CD14-positive monocyte (primary cell): ENCODE results near the gene ZNF248. TPM values are rescaled to one million over a fixed set of nuclear protein-coding genes. Genes with fewer than 3 reads are reported as not detected.
"Not testable (repeated sequence)": the region's sequence is repeated elsewhere in the genome, so short reads cannot be mapped to it uniquely, and the experiment has no call there.

ENCODE experiments used
- DNase-seq, 3 donors: peaks; one replicate each; pipeline ENCODE4 v3.0.0-alpha.2; 2011 to 2022
- H2AFZ ChIP-seq: 2 replicates; pipeline ENCODE4 v1.6.0; 2012; ENCODE audit warnings: mild to moderate bottlenecking, low read depth, low read length, inconsistent platforms; ENCODE audit not compliant: insufficient read depth, poor library complexity, severe bottlenecking
- H3K27ac ChIP-seq, 2 donors: 1 replicate in 1 of 2; 2 replicates in 1 of 2; pipeline ENCODE4 v1.5.1; 2012 to 2013; ENCODE audit warnings: low read length in 2 of 2, control low read depth in 1 of 2, inconsistent platforms in 1 of 2, low read depth in 1 of 2, mild to moderate bottlenecking in 1 of 2
- H3K27me3 ChIP-seq, 2 donors: one replicate each; pipeline versions ENCODE4 v1.6.0 to v1.6.1; 2011 to 2013; ENCODE audit warnings: low read length in 2 of 2; ENCODE audit not compliant: control insufficient read depth in 2 of 2, insufficient read depth in 2 of 2
- H3K36me3 ChIP-seq, 2 donors: replicated peaks in 1 of 2; 1 replicate in 1 of 2; 2 replicates in 1 of 2; pipeline versions ENCODE4 v1.5.1 to v1.6.1; 2012 to 2013; ENCODE audit warnings: low read length in 2 of 2, control low read depth in 1 of 2, inconsistent platforms in 1 of 2, mild to moderate bottlenecking in 1 of 2; ENCODE audit not compliant: insufficient read depth in 2 of 2, control insufficient read depth in 1 of 2
- H3K4me1 ChIP-seq, 2 donors: 1 replicate in 1 of 2; 2 replicates in 1 of 2; pipeline versions ENCODE4 v1.5.1 to v1.6.1; 2012 to 2013; ENCODE audit warnings: low read length in 2 of 2, control low read depth in 1 of 2, inconsistent platforms in 1 of 2, mild to moderate bottlenecking in 1 of 2, moderate library complexity in 1 of 2; ENCODE audit not compliant: insufficient read depth in 2 of 2, control insufficient read depth in 1 of 2
- H3K4me2 ChIP-seq: replicated peaks from 2 replicates; pipeline ENCODE3; 2012; ENCODE audit warnings: low read length, moderate library complexity, mild to moderate bottlenecking; ENCODE audit not compliant: poor library complexity, severe bottlenecking; ENCODE audit errors: extremely low read depth
- H3K4me3 ChIP-seq, 3 experiments: fragments of 200-600 bp in 1 of 3; sonication (generic) in 1 of 3; replicated peaks in 1 of 3; 1 replicate in 2 of 3; 2 replicates in 1 of 3; pipeline ENCODE4 v1.5.1; 2011 to 2013; ENCODE audit warnings: low read length in 3 of 3, mild to moderate bottlenecking in 3 of 3, control low read depth in 2 of 3, low read depth in 2 of 3, inconsistent platforms in 1 of 3, moderate library complexity in 1 of 3
- H3K79me2 ChIP-seq: 2 replicates; pipeline ENCODE4 v1.6.0; 2012; ENCODE audit warnings: mild to moderate bottlenecking, control low read depth, inconsistent platforms, low read length, moderate library complexity; ENCODE audit not compliant: insufficient read depth
- H3K9ac ChIP-seq: 2 replicates; pipeline ENCODE4 v1.6.0; 2017; ENCODE audit warnings: low read length, mild to moderate bottlenecking; ENCODE audit not compliant: insufficient read depth, poor library complexity, severe bottlenecking
- H3K9me3 ChIP-seq, 2 donors: replicated peaks in 1 of 2; 1 replicate in 1 of 2; 2 replicates in 1 of 2; pipeline versions ENCODE4 v1.5.1 to v1.6.1; 2012 to 2013; ENCODE audit warnings: low read length in 2 of 2, control low read depth in 1 of 2; ENCODE audit not compliant: control insufficient read depth in 1 of 2, insufficient read depth in 1 of 2
- H4K20me1 ChIP-seq: 2 replicates; pipeline ENCODE4 v1.6.0; 2012; ENCODE audit warnings: mild to moderate bottlenecking, low read length, control low read depth, moderate library complexity; ENCODE audit not compliant: insufficient read depth
- H3K27ac Mint-ChIP-seq, 7 donors: one replicate each; pipeline ENCODE4 v1.8.0; 2020; ENCODE audit warnings: mild to moderate bottlenecking in 7 of 7, mixed read lengths in 7 of 7, moderate library complexity in 6 of 7, inconsistent platforms in 2 of 7
- H3K27me3 Mint-ChIP-seq, 3 donors: one replicate each; pipeline ENCODE4 v1.8.0; 2021 to 2022; ENCODE audit warnings: low read depth in 3 of 3, mild to moderate bottlenecking in 3 of 3, mixed read lengths in 3 of 3, moderate library complexity in 3 of 3, inconsistent platforms in 1 of 3
- H3K36me3 Mint-ChIP-seq, 2 donors: one replicate each; pipeline ENCODE4 v1.8.0; 2020; ENCODE audit warnings: mixed read lengths in 2 of 2, inconsistent platforms in 1 of 2, mild to moderate bottlenecking in 1 of 2
- H3K4me1 Mint-ChIP-seq: one replicate; pipeline ENCODE4 v1.8.0; 2020; ENCODE audit warnings: mild to moderate bottlenecking, mixed read lengths
- H3K4me3 Mint-ChIP-seq, 2 donors: one replicate each; pipeline ENCODE4 v1.8.0; 2020; ENCODE audit warnings: mild to moderate bottlenecking in 2 of 2, mixed read lengths in 2 of 2, moderate library complexity in 1 of 2
- H3K9me3 Mint-ChIP-seq, 7 donors: one replicate each; pipeline ENCODE4 v1.8.0; 2020 to 2022; ENCODE audit warnings: mixed read lengths in 7 of 7, mild to moderate bottlenecking in 6 of 7, moderate library complexity in 6 of 7, inconsistent platforms in 2 of 7
- CTCF ChIP-seq: fragments of 200-600 bp; IDR thresholded peaks from one replicate; pipeline ENCODE4 v1.8.0; 2022; ENCODE audit warnings: antibody characterized with exemption, mild to moderate bottlenecking
- WGBS: methylation state at CpG from one replicate; pipeline ENCODE4 v1.1.5; 2013; ENCODE audit warnings: missing lambda C conversion rate; ENCODE audit not compliant: insufficient coverage; 5-methylcytosine and 5-hydroxymethylcytosine counted together
- intact Hi-C, 2 donors: fragments of 100-400 bp; cut with micrococcal nuclease; formaldehyde crosslinking; loops; one replicate each; pipeline versions ENCODE4 v1.15.0 to v1.15.1; 2023
- polyA plus RNA-seq, 3 donors: library from polyadenylated mRNA; depleted of rRNA in 1 of 3; unstranded in 2 of 3; stranded (reverse) in 1 of 3; fragments of 300-500 nt in 2 of 3; fragments of >200 nt in 1 of 3; fragmentation: Illumina TruSeq in 2 of 3; gene quantifications; 1 replicate in 2 of 3; 2 replicates in 1 of 3; pipeline ENCODE4 v1.2.3, GENCODE V29; 2012 to 2021

The ZNF248 gene
- polyA plus RNA-seq, 3 donors, result 0.44 to 2.2 (median 0.94) TPM

DNA sequence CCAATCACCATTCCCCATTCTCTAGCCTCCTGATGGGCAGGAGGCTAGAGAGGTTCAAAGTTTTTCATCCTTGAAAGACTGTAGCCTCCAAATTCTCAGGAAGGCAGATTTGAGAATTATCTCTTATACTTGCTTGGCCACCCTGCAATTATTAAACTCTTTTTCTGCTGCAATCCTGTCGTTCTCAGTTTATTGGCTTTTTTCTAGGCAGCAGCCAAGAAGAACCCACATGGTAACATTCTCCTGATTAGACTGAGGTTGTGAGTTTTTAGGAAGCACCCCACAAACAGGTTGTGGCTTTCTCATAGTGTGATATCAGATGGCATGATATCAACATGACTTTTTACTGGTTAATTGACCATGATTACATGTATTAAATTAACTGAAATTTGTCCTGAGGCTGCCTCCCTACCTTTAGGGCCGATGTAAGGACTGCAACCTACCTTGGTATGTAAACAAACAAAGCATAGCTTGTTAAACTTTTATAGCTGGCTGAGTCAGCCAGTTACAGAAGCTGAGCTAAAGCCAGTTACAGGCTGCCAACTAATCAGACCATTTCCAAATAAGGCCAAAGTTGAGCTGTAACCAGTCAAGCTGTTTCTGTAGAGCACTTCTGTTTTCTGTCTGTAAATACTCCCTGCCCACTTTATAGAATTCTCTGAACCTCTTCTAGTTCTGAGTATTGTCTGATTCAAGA lies 3.2 kb upstream of the ZNF248 start:
- Mint-ChIP-seq H3K27ac (no peak overlapping the region), H3K9me3 (peaks cover 0 to 20% (median 11%) of the 10 kb centered on the region in 7 donors), H3K4me1 (peaks cover 15% of the 10 kb centered on the region), H3K36me3 (no peaks in the 10 kb centered on the region), H3K27me3 (peaks cover 0 to 9% (median 0%) of the 10 kb centered on the region in 3 donors), H3K4me3 (no peak overlapping the region)
- TF ChIP-seq CTCF, result no peak
- Histone ChIP-seq H3K4me1 (peaks cover 11 to 17% of the 10 kb centered on the region in 2 donors), H3K27me3 (no peaks in the 10 kb centered on the region), H3K79me2 (no peaks in the 10 kb centered on the region), H3K4me3 (no peak overlapping the region), H3K27ac (no peak overlapping the region), H3K36me3 (no peaks in the 10 kb centered on the region), H2AFZ (no peak overlapping the region), H3K9me3 (peaks cover 0 to 2% of the 10 kb centered on the region in 2 donors), H3K4me2 (no peak overlapping the region), H4K20me1 (no peaks in the 10 kb centered on the region), H3K9ac (no peak overlapping the region)
- intact Hi-C loops, result no loop called here
- 95% methylated on average over 2 of the region's 2 CpGs for WGBS
- DNase-seq, result no peak

DNA sequence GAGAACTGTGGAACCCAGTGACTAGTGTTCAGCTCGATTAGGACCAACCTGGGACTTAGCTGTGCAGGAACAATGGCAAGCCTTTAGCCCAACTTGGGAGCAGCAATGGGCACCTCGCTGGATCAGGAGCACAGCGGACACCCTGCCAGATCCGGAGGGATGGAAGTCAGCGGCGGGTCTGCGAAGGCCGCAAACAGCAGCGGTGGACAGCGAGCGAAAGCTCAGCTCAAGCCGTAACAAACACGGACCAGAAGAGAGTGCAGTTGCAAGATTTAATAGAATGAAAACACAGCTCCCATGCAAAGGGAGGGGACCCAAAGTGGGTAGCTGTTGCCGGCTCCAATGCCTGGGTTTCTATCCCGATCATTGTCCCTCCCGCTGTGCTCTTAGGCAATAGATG lies 1.9 kb upstream of the ZNF248 start:
- H3K4me3 Mint-ChIP-seq, H3K36me3 ChIP-seq: not testable (repeated sequence)
- peaks cover 0 to 20% (median 8%) of the 10 kb centered on the region in 7 donors for H3K9me3 Mint-ChIP-seq

More for the DNA sequence above, 1.9 kb upstream of the ZNF248 start:
- intact Hi-C loops, result loop anchor here (5.0 to 10.0 kb wide), 5 partner anchors 116 to 543 kb away; partner anchors contain the start of genes ZNF25 (in 2 of the 2), ZNF37A (in 2 of the 2) and ZNF33A (in 1 of the 2)
- not testable (repeated sequence) for H3K9me3 ChIP-seq, H3K36me3 Mint-ChIP-seq, H3K27me3 Mint-ChIP-seq, DNase-seq, H4K20me1 ChIP-seq, H3K79me2 ChIP-seq, H3K4me2 ChIP-seq, H3K27ac Mint-ChIP-seq, H3K27me3 ChIP-seq, H3K4me3 ChIP-seq, H3K9ac ChIP-seq, H3K27ac ChIP-seq
- Histone ChIP-seq H3K4me1 (peaks cover 11 to 17% of the 10 kb centered on the region in 2 donors), H2AFZ (peak overlapping the region; percentile 15)
- peaks cover 19% of the 10 kb centered on the region for H3K4me1 Mint-ChIP-seq
- 93% methylated on average over 8 of the region's 16 CpGs for WGBS
